Natural killer cell (primary cell): ENCODE measurements around the gene SBNO1. TPM values are rescaled to one million over a fixed set of nuclear protein-coding genes. Genes with fewer than 3 reads are reported as not detected.
"Not testable (repeated sequence)": the region's sequence is repeated elsewhere in the genome, so short reads cannot be mapped to it uniquely, and the experiment has no call there.

Source experiments
- ATAC-seq, 3 donors: fragments of 150-1000 bp in 2 of 3; fragments of 200-7000 bp in 1 of 3; cut with Tn5 transposase; 1 replicate in 1 of 3; 2 replicates in 2 of 3; pipeline ENCODE4 v1.10.0; 2021; ENCODE audit warnings: mild to moderate bottlenecking in 2 of 3, moderate library complexity in 2 of 3
- DNase-seq, 2 donors: peaks; one replicate each; pipeline versions ENCODE4 v3.0.0 to v3.0.0-alpha.2; 2013 to 2021; ENCODE audit warnings: mixed read lengths in 1 of 2
- H3K27ac ChIP-seq: one replicate; pipeline ENCODE4 v1.5.1; 2013; ENCODE audit warnings: mild to moderate bottlenecking, low read length
- H3K27me3 ChIP-seq: one replicate; pipeline ENCODE4 v1.6.1; 2013; ENCODE audit warnings: low read length; ENCODE audit not compliant: control insufficient read depth, insufficient read depth
- H3K36me3 ChIP-seq: one replicate; pipeline ENCODE4 v1.6.1; 2013; ENCODE audit warnings: low read length; ENCODE audit not compliant: control insufficient read depth, insufficient read depth
- H3K4me1 ChIP-seq: one replicate; pipeline ENCODE4 v1.6.1; 2013; ENCODE audit warnings: low read length; ENCODE audit not compliant: control insufficient read depth, insufficient read depth
- H3K4me3 ChIP-seq: one replicate; pipeline ENCODE4 v1.5.1; 2013; ENCODE audit warnings: low read length
- H3K9me3 ChIP-seq: one replicate; pipeline ENCODE4 v1.6.1; 2013; ENCODE audit warnings: low read length; ENCODE audit not compliant: control insufficient read depth, insufficient read depth
- H3K27ac Mint-ChIP-seq, 2 donors: one replicate each; pipeline ENCODE4 v1.8.0; 2022; ENCODE audit warnings: mild to moderate bottlenecking in 2 of 2, mixed read lengths in 2 of 2, moderate library complexity in 1 of 2
- H3K27me3 Mint-ChIP-seq, 2 donors: one replicate each; pipeline ENCODE4 v1.8.0; 2022; ENCODE audit warnings: low read depth in 2 of 2, mixed read lengths in 2 of 2
- H3K36me3 Mint-ChIP-seq: one replicate; pipeline ENCODE4 v1.8.0; 2022; ENCODE audit warnings: mixed read lengths
- H3K4me1 Mint-ChIP-seq, 2 donors: one replicate each; pipeline ENCODE4 v1.8.0; 2022; ENCODE audit warnings: mixed read lengths in 2 of 2
- H3K4me3 Mint-ChIP-seq: one replicate; pipeline ENCODE4 v1.8.0; 2022; ENCODE audit warnings: mild to moderate bottlenecking, moderate library complexity, mixed read lengths
- H3K9me3 Mint-ChIP-seq, 2 donors: one replicate each; pipeline ENCODE4 v1.8.0; 2022; ENCODE audit warnings: mixed read lengths in 2 of 2
- WGBS: methylation state at CpG from one replicate; pipeline ENCODE4 v1.1.7; 2013; ENCODE audit warnings: missing lambda C conversion rate; ENCODE audit not compliant: insufficient coverage; 5-methylcytosine and 5-hydroxymethylcytosine counted together
- intact Hi-C: fragments of 100-400 bp; cut with micrococcal nuclease; formaldehyde crosslinking; loops from one replicate; pipeline ENCODE4 v1.14.2; 2022
- total RNA-seq, 4 donors: library from RNA; stranded (reverse); fragments of 120-200 nt in 1 of 4; gene quantifications; one replicate each; pipeline versions ENCODE4 v1.2.3 to v1.2.4, GENCODE V29; 2013 to 2022
- TF ChIP-seq, protein P1 (sequence below): fragments of 200-600 bp; IDR thresholded peaks from one replicate; pipeline ENCODE4 v1.8.0; 2022; ENCODE audit warnings: antibody characterized with exemption

Gene SBNO1
- total RNA-seq, 3 donors from 2014 or later (not counting 1 experiment from before 2014, with no cell fraction given): 30.7 to 40.3 (median 34.3) TPM

DNA sequence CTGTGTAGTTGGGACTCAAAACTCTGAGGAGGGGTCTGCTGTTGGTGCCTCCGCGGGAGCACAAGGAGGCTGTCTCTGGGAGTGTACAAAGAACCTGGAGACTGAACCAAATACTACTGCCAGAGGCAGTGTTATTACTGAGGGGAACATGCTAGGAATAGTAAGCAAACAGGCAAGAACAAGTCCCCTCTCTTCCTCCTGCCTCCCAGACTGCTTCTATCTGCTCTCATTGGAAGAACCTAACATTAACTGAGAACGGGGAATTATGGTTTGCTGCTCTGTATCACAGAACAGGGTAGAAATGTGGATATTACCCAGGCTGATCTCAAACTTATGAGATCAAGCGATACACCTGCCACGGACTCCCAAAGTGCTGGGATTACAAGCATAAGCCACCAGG, 14.7 kb upstream of the SBNO1 start:
- Histone ChIP-seq H3K4me3 (no peak overlapping the region), H3K27me3 (no peaks in the 10 kb centered on the region), H3K4me1 (peaks cover 8% of the 10 kb centered on the region), H3K27ac (no peak overlapping the region), H3K36me3 (no peaks in the 10 kb centered on the region), H3K9me3 (no peaks in the 10 kb centered on the region)
- Mint-ChIP-seq H3K4me3 (no peak overlapping the region), H3K27ac (no peak overlapping the region), H3K9me3 (no peaks in the 10 kb centered on the region), H3K4me1 (peaks cover 10% of the 10 kb centered on the region in 2 donors), H3K36me3 (no peaks in the 10 kb centered on the region), H3K27me3 (no peaks in the 10 kb centered on the region)
- DNase-seq (no peak), ATAC-seq (no peak)
- 97% methylated on average over 5 of the region's 5 CpGs for WGBS
- TF ChIP-seq, protein P1, sequence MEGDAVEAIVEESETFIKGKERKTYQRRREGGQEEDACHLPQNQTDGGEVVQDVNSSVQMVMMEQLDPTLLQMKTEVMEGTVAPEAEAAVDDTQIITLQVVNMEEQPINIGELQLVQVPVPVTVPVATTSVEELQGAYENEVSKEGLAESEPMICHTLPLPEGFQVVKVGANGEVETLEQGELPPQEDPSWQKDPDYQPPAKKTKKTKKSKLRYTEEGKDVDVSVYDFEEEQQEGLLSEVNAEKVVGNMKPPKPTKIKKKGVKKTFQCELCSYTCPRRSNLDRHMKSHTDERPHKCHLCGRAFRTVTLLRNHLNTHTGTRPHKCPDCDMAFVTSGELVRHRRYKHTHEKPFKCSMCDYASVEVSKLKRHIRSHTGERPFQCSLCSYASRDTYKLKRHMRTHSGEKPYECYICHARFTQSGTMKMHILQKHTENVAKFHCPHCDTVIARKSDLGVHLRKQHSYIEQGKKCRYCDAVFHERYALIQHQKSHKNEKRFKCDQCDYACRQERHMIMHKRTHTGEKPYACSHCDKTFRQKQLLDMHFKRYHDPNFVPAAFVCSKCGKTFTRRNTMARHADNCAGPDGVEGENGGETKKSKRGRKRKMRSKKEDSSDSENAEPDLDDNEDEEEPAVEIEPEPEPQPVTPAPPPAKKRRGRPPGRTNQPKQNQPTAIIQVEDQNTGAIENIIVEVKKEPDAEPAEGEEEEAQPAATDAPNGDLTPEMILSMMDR: no peak
- intact Hi-C loops: no loop called here

GRCh38 chr12:123372415-123372814, 7.8 kb upstream of the SBNO1 start:
- intact Hi-C loops, H3K4me1 ChIP-seq, H3K27ac Mint-ChIP-seq: not testable (repeated sequence)

GRCh38 chr12:123371667-123372368, 7.2 kb upstream of the SBNO1 start:
- H3K4me1 Mint-ChIP-seq, H3K9me3 ChIP-seq, H3K27ac Mint-ChIP-seq, H3K4me1 ChIP-seq, DNase-seq, H3K36me3 Mint-ChIP-seq, H3K27me3 Mint-ChIP-seq, H3K27ac ChIP-seq, H3K4me3 ChIP-seq, H3K9me3 Mint-ChIP-seq, intact Hi-C loops, ATAC-seq, H3K27me3 ChIP-seq, H3K4me3 Mint-ChIP-seq, H3K36me3 ChIP-seq: not testable (repeated sequence)
- WGBS: 93% methylated on average over 48 of the region's 48 CpGs

More at GRCh38 chr12:123372415-123372814, 7.8 kb upstream of the SBNO1 start:
- DNase-seq, ATAC-seq, H3K9me3 Mint-ChIP-seq, H3K27me3 Mint-ChIP-seq, H3K4me3 ChIP-seq, H3K27ac ChIP-seq, H3K4me1 Mint-ChIP-seq, H3K36me3 ChIP-seq, H3K27me3 ChIP-seq, H3K36me3 Mint-ChIP-seq, H3K9me3 ChIP-seq, H3K4me3 Mint-ChIP-seq: not testable (repeated sequence)
- 89% methylated on average over 1 of the region's 5 CpGs for WGBS

DNA sequence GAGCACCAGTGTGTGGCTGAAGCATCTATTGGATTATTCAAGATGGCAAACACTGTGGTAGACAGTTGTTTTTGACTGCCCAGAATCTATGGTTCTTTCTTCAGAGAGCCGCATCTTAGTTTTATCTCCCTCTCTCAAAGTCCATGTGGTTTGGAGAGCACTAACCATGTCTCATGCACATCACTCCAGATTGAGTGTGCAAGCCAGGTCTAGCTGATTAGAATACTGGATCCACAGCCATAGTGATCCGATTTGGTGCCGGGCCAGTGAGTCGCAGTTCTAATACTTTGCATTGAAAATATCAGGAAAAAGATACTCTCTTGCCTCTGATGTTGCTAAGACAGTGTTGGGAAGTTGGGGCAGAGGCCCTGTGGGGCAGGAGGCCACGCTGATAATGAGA, 4.6 kb upstream of the SBNO1 start:
- Histone ChIP-seq H3K27ac (no peak overlapping the region), H3K36me3 (no peaks in the 10 kb centered on the region), H3K4me1 (peaks cover 12% of the 10 kb centered on the region)

DNA sequence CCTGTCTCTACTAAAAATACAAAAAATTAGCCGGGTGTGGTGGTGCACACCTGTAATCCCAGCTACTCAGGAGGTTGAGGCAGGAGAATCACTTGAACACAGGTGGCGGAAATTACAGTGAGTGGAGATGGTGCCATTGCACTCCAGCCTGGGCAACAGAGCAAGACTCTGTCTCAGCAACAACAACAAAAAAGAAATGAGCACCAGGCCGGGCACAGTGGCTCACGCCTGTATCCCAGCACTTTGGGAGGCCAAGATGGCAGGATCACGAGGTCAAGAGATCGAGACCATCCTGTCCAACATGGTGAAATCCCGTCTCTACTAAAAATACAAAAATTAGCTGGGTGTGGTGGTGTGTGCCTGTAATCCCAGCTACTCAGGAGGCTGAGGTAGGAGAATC, 3.8 kb upstream of the SBNO1 start:
- not testable (repeated sequence) for H3K27ac Mint-ChIP-seq, H3K27me3 ChIP-seq, H3K9me3 ChIP-seq, H3K4me3 Mint-ChIP-seq, H3K36me3 Mint-ChIP-seq, ATAC-seq, H3K36me3 ChIP-seq, H3K9me3 Mint-ChIP-seq, DNase-seq, H3K4me3 ChIP-seq, H3K27me3 Mint-ChIP-seq, H3K27ac ChIP-seq
- H3K4me1 Mint-ChIP-seq: peaks cover 15 to 17% of the 10 kb centered on the region in 2 donors
- intact Hi-C loops: loop anchor here (10.0 kb wide), 2 partner anchors 86 to 134 kb away; partner anchors contain the start of genes MPHOSPH9, MTRFR and SNRNP35
- H3K4me1 ChIP-seq: peaks cover 20% of the 10 kb centered on the region
- WGBS: 100% methylated on average over 3 of the region's 7 CpGs

More for the DNA sequence above, 4.6 kb upstream of the SBNO1 start:
- H3K9me3 ChIP-seq: no peaks in the 10 kb centered on the region
- H3K4me3 ChIP-seq: no peak overlapping the region
- H3K4me1 Mint-ChIP-seq: peaks cover 10 to 11% of the 10 kb centered on the region in 2 donors
- ATAC-seq: no peak
- TF ChIP-seq, protein P1: no peak
- intact Hi-C loops: loop anchor here (10.0 kb wide), 2 partner anchors 86 to 134 kb away; partner anchors contain the start of genes MPHOSPH9, MTRFR and SNRNP35
- H3K27ac Mint-ChIP-seq: no peak overlapping the region
- DNase-seq: no peak
- H3K27me3 ChIP-seq: no peaks in the 10 kb centered on the region
- 98% methylated on average over 5 of the region's 5 CpGs for WGBS
- H3K36me3 Mint-ChIP-seq: no peaks in the 10 kb centered on the region
- H3K27me3 Mint-ChIP-seq: no peaks in the 10 kb centered on the region
- H3K4me3 Mint-ChIP-seq: no peak overlapping the region
- H3K9me3 Mint-ChIP-seq: no peaks in the 10 kb centered on the region
